Astrocyte (in vitro differentiated cells and primary cell): ENCODE data around the gene PIGW.

ENCODE experiments used
- EZH2 ChIP-seq: IDR thresholded peaks from 2 replicates; pipeline ENCODE4 v1.6.1; 2012; ENCODE audit warnings: mild to moderate bottlenecking, low read length, inconsistent platforms; ENCODE audit not compliant: insufficient read depth
- TF ChIP-seq, protein P1 (sequence below): IDR thresholded peaks from 2 replicates; pipeline ENCODE4 v1.5.1; 2011; ENCODE audit warnings: low read depth, mild to moderate bottlenecking, inconsistent platforms, low read length, moderate library complexity; ENCODE audit not compliant: insufficient read depth

- TF ChIP-seq, protein P1, sequence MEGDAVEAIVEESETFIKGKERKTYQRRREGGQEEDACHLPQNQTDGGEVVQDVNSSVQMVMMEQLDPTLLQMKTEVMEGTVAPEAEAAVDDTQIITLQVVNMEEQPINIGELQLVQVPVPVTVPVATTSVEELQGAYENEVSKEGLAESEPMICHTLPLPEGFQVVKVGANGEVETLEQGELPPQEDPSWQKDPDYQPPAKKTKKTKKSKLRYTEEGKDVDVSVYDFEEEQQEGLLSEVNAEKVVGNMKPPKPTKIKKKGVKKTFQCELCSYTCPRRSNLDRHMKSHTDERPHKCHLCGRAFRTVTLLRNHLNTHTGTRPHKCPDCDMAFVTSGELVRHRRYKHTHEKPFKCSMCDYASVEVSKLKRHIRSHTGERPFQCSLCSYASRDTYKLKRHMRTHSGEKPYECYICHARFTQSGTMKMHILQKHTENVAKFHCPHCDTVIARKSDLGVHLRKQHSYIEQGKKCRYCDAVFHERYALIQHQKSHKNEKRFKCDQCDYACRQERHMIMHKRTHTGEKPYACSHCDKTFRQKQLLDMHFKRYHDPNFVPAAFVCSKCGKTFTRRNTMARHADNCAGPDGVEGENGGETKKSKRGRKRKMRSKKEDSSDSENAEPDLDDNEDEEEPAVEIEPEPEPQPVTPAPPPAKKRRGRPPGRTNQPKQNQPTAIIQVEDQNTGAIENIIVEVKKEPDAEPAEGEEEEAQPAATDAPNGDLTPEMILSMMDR, result no peak
- no peak for TF ChIP-seq EZH2
Observed at GRCh38 chr17:36510636-36511035, 24.2 kb upstream of the PIGW start.
